IMR-90 (cell line): ENCODE measurements around the gene KRTAP12-1. TPM values are rescaled to one million over a fixed set of nuclear protein-coding genes. Genes with fewer than 3 reads are reported as not detected.

Experiments
- ATAC-seq: fragments of 200-7000 bp; cut with Tn5 transposase; 2 replicates; pipeline ENCODE4 v1.9.1; 2020; ENCODE audit warnings: low read depth, mild to moderate bottlenecking, moderate library complexity
- BruUV-seq: library from RNA; stranded (reverse); fragments of 400-500 nt; replicated peaks from 2 replicates; lab custom pipeline; 2021; lab: Mats Ljungman, UMichigan
- CTCF ChIA-PET: fragments of 300-600 bp; formaldehyde crosslinking; extraction: SDS; loops from one replicate; lab custom pipeline; 2021; ENCODE audit warnings: antibody characterized with exemption; lab: Yijun Ruan, JAX
- POLR2A ChIA-PET: fragments of 300-600 bp; sonication (Branson Sonifier 250); formaldehyde crosslinking; loops from one replicate; lab custom pipeline; 2022; ENCODE audit warnings: antibody characterized with exemption; ENCODE audit not compliant: unreplicated experiment; lab: Charles Lee
- DNase-seq: peaks from one replicate; pipeline ENCODE4 v3.0.0; 2013
- H2AFZ ChIP-seq: replicated peaks from 2 replicates; pipeline ENCODE3; 2013; ENCODE audit warnings: low read length, mild to moderate bottlenecking; ENCODE audit not compliant: poor library complexity
- H2AK5ac ChIP-seq: 2 replicates; pipeline ENCODE4 v1.6.1; 2013; ENCODE audit warnings: low read depth, low read length, inconsistent platforms
- H2AK9ac ChIP-seq: replicated peaks from 2 replicates; pipeline ENCODE3; 2013; ENCODE audit warnings: mild to moderate bottlenecking, low read depth, low read length, moderate library complexity; ENCODE audit not compliant: poor library complexity
- H2BK120ac ChIP-seq: 2 replicates; pipeline ENCODE4 v1.6.1; 2013; ENCODE audit warnings: low read depth, low read length, inconsistent platforms
- H2BK15ac ChIP-seq: 3 replicates; pipeline ENCODE4 v1.6.1; 2013; ENCODE audit warnings: low read depth, low read length, inconsistent platforms
- H2BK20ac ChIP-seq: 2 replicates; pipeline ENCODE4 v1.6.1; 2013; ENCODE audit warnings: low read depth, mild to moderate bottlenecking, inconsistent platforms, low read length, moderate library complexity
- H2BK5ac ChIP-seq: 2 replicates; pipeline ENCODE4 v1.6.1; 2013; ENCODE audit warnings: mild to moderate bottlenecking, low read depth, low read length, inconsistent platforms; ENCODE audit not compliant: poor library complexity, severe bottlenecking
- H3K14ac ChIP-seq: replicated peaks from 2 replicates; pipeline ENCODE4 v1.6.1; 2013; ENCODE audit warnings: low read depth, low read length, inconsistent platforms
- H3K18ac ChIP-seq: 2 replicates; pipeline ENCODE4 v1.6.1; 2013; ENCODE audit warnings: low read depth, low read length, control low read depth
- H3K23ac ChIP-seq: 2 replicates; pipeline ENCODE4 v1.6.1; 2013; ENCODE audit warnings: low read depth, low read length, inconsistent platforms
- H3K27ac ChIP-seq: 2 replicates; pipeline ENCODE4 v1.5.1; 2013; ENCODE audit warnings: mild to moderate bottlenecking, control low read depth, low read length; ENCODE audit not compliant: insufficient read depth
- H3K27me3 ChIP-seq: 2 replicates; pipeline ENCODE4 v1.6.1; 2013; ENCODE audit warnings: low read length; ENCODE audit not compliant: control insufficient read depth, insufficient read depth
- H3K36me3 ChIP-seq: 2 replicates; pipeline ENCODE4 v1.6.1; 2013; ENCODE audit warnings: low read length, mixed read lengths; ENCODE audit not compliant: control insufficient read depth, insufficient read depth
- H3K4ac ChIP-seq: 2 replicates; pipeline ENCODE4 v1.6.1; 2013; ENCODE audit warnings: low read depth, low read length, inconsistent platforms
- H3K4me1 ChIP-seq: 2 replicates; pipeline ENCODE4 v1.6.1; 2013; ENCODE audit warnings: low read length, mixed read lengths; ENCODE audit not compliant: control insufficient read depth, insufficient read depth
- H3K4me2 ChIP-seq: 2 replicates; pipeline ENCODE4 v1.6.1; 2013; ENCODE audit warnings: low read depth, mild to moderate bottlenecking, control low read depth, low read length, moderate library complexity
- H3K4me3 ChIP-seq: 2 replicates; pipeline ENCODE4 v1.5.1; 2013; ENCODE audit warnings: low read depth, mild to moderate bottlenecking, control low read depth, low read length, moderate library complexity; ENCODE audit not compliant: insufficient read depth
- H3K56ac ChIP-seq: 2 replicates; pipeline ENCODE4 v1.6.1; 2013; ENCODE audit warnings: low read length, inconsistent platforms; ENCODE audit not compliant: insufficient read depth; ENCODE audit errors: extremely low read depth
- H3K79me1 ChIP-seq, 2 experiments: 2 replicates each; pipeline ENCODE4 v1.6.1; 2013; ENCODE audit warnings: low read length in 2 of 2, inconsistent platforms in 1 of 2, low read depth in 1 of 2
- H3K9ac ChIP-seq: 2 replicates; pipeline ENCODE4 v1.6.1; 2013; ENCODE audit warnings: low read depth, low read length, control low read depth
- H3K9me1 ChIP-seq: 2 replicates; pipeline ENCODE4 v1.6.1; 2013; ENCODE audit warnings: low read length, inconsistent platforms; ENCODE audit not compliant: insufficient read depth
- H3K9me3 ChIP-seq: 2 replicates; pipeline ENCODE4 v1.6.1; 2013; ENCODE audit warnings: low read length; ENCODE audit not compliant: control insufficient read depth, insufficient read depth
- H4K20me1 ChIP-seq: 2 replicates; pipeline ENCODE4 v1.6.1; 2013; ENCODE audit warnings: low read length, inconsistent platforms; ENCODE audit not compliant: insufficient read depth
- H4K5ac ChIP-seq: 2 replicates; pipeline ENCODE4 v1.6.1; 2013; ENCODE audit warnings: mild to moderate bottlenecking, low read depth, low read length, control low read depth
- H4K8ac ChIP-seq, 2 experiments: 2 replicates each; pipeline ENCODE4 v1.6.1; 2013; ENCODE audit warnings: low read depth in 2 of 2, low read length in 2 of 2, control low read depth in 1 of 2, inconsistent platforms in 1 of 2
- H4K91ac ChIP-seq: 2 replicates; pipeline ENCODE4 v1.6.1; 2013; ENCODE audit warnings: low read depth, low read length, inconsistent platforms; ENCODE audit not compliant: insufficient read depth
- BHLHE40 ChIP-seq: fragments of 150-350 bp; IDR thresholded peaks from 2 replicates; pipeline ENCODE4 v1.6.1; 2016; ENCODE audit warnings: mild to moderate bottlenecking, low read depth, low read length
- CEBPB ChIP-seq: IDR thresholded peaks from 2 replicates; pipeline ENCODE4 v1.6.1; 2012; ENCODE audit warnings: low read depth, low read length, improper control_type of control experiment
- CHD1 ChIP-seq: IDR thresholded peaks from 2 replicates; pipeline ENCODE4 v1.6.1; 2012; ENCODE audit warnings: low read depth, low read length, improper control_type of control experiment
- FOS ChIP-seq: fragments of 150-350 bp; IDR thresholded peaks from 2 replicates; pipeline ENCODE4 v1.6.1; 2016; ENCODE audit warnings: low read depth, low read length
- MAFK ChIP-seq: IDR thresholded peaks from 2 replicates; pipeline ENCODE4 v1.6.1; 2012; ENCODE audit warnings: low read depth, low read length, improper control_type of control experiment
- MAZ ChIP-seq: IDR thresholded peaks from 2 replicates; pipeline ENCODE4 v1.6.1; 2012; ENCODE audit warnings: low read depth, mild to moderate bottlenecking, low read length, improper control_type of control experiment, moderate library complexity, borderline replicate concordance
- NFE2L2 ChIP-seq: fragments of 150-350 bp; IDR thresholded peaks from 2 replicates; pipeline ENCODE4 v1.6.1; 2016; ENCODE audit warnings: low read depth, mild to moderate bottlenecking, low read length
- POLR2A ChIP-seq: IDR thresholded peaks from 2 replicates; pipeline ENCODE4 v1.6.1; 2012; ENCODE audit warnings: mild to moderate bottlenecking, low read depth, low read length
- RFX5 ChIP-seq: IDR thresholded peaks from 2 replicates; pipeline ENCODE4 v1.8.0; 2012; ENCODE audit warnings: low read depth, mild to moderate bottlenecking, low read length, moderate library complexity
- WGBS, 2 experiments: methylation state at CpG; one replicate each; pipeline versions ENCODE4 v1.1.5 to v1.1.7; 2013; ENCODE audit warnings: missing lambda C conversion rate in 2 of 2; ENCODE audit not compliant: insufficient read length in 1 of 2; ENCODE audit errors: extremely low coverage in 2 of 2; 5-methylcytosine and 5-hydroxymethylcytosine counted together
- dilution Hi-C: fragments of 300-500 bp; cut with HindIII; formaldehyde crosslinking; loops from one replicate; pipeline ENCODE4 v1.14.3; 2018; ENCODE audit warnings: low sequenced_read_pairs; ENCODE audit not compliant: unreplicated experiment
- in situ Hi-C: fragments of 300-500 bp; cut with MboI; formaldehyde crosslinking; loops from 3 replicates; pipeline ENCODE4 v1.14.3; 2019; ENCODE audit warnings: low sequenced_read_pairs, inconsistent platforms, mixed read lengths
- intact Hi-C: fragments of 100-400 bp; cut with micrococcal nuclease; formaldehyde crosslinking; loops from 2 replicates; pipeline ENCODE4 v1.10.0; 2022
- polyA plus RNA-seq, 3 experiments: library from polyadenylated mRNA; depleted of rRNA; stranded (reverse); fragments of >200 nt; gene quantifications; 2 replicates each; pipeline ENCODE4 v1.2.3, GENCODE V29; 2012; ENCODE audit warnings: low replicate concordance in 1 of 3
- total RNA-seq: library from RNA; depleted of rRNA; stranded (reverse); fragments of >200 nt; gene quantifications from 2 replicates; pipeline ENCODE4 v1.2.3, GENCODE V29; 2012
- TF ChIP-seq, protein P1 (sequence below): conservative IDR thresholded peaks from 2 replicates; pipeline ENCODE4 v1.5.1; 2012; ENCODE audit warnings: mild to moderate bottlenecking, low read depth, low read length, improper control_type of control experiment

KRTAP12-1 gene
- total and polyA plus RNA-seq, 2 of the 4 experiments (the other 2 are of a cell fraction), result not detected

- H3K9ac ChIP-seq, result no peak overlapping the region
- no peak overlapping the region for H2BK20ac ChIP-seq
- no peak overlapping the region for H3K56ac ChIP-seq
- dilution Hi-C loops, result no loop called here
- no peak overlapping the region for H2AFZ ChIP-seq
- H3K9me1 ChIP-seq, result no peaks in the 10 kb centered on the region
- intact Hi-C loops, result no loop called here
- no peak for DNase-seq
- no peak overlapping the region for H3K4me2 ChIP-seq
- H3K4me1 ChIP-seq, result no peaks in the 10 kb centered on the region
- H3K36me3 ChIP-seq, result no peaks in the 10 kb centered on the region
- H3K4me3 ChIP-seq, result no peak overlapping the region
- no peak overlapping the region for H3K27ac ChIP-seq
- no peak overlapping the region for H3K14ac ChIP-seq
- ChIA-PET CTCF (no interaction called here), POLR2A (no interaction called here)
- no peak overlapping the region for H2BK120ac ChIP-seq
- BruUV-seq, result no TSS peak
- no CpG with 5 or more reads among the region's 1 CpG for WGBS, 2 experiments
- H2BK5ac ChIP-seq, result no peak overlapping the region
- no peak overlapping the region for H3K23ac ChIP-seq
- H4K5ac ChIP-seq, result no peak overlapping the region
- H3K18ac ChIP-seq, result no peak overlapping the region
- no peak overlapping the region for H3K4ac ChIP-seq
- no peak for ATAC-seq
- no peaks in the 10 kb centered on the region for H3K79me1 ChIP-seq
- H4K8ac ChIP-seq, result no peak overlapping the region
- H2BK15ac ChIP-seq, result no peak overlapping the region
- H3K9me3 ChIP-seq, result peaks cover 3% of the 10 kb centered on the region; the same call in 1 of the 2 replicates
- no peak overlapping the region for H2AK9ac ChIP-seq
- TF ChIP-seq NFE2L2 (no peak), FOS (no peak), BHLHE40 (no peak), MAZ (no peak), CHD1 (no peak), POLR2A (no peak), MAFK (no peak), CEBPB (no peak), RFX5 (no peak)
- TF ChIP-seq, protein P1, sequence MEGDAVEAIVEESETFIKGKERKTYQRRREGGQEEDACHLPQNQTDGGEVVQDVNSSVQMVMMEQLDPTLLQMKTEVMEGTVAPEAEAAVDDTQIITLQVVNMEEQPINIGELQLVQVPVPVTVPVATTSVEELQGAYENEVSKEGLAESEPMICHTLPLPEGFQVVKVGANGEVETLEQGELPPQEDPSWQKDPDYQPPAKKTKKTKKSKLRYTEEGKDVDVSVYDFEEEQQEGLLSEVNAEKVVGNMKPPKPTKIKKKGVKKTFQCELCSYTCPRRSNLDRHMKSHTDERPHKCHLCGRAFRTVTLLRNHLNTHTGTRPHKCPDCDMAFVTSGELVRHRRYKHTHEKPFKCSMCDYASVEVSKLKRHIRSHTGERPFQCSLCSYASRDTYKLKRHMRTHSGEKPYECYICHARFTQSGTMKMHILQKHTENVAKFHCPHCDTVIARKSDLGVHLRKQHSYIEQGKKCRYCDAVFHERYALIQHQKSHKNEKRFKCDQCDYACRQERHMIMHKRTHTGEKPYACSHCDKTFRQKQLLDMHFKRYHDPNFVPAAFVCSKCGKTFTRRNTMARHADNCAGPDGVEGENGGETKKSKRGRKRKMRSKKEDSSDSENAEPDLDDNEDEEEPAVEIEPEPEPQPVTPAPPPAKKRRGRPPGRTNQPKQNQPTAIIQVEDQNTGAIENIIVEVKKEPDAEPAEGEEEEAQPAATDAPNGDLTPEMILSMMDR, result no peak
- in situ Hi-C loops, result no loop called here
- no peak overlapping the region for H2AK5ac ChIP-seq
- peaks cover 14% of the 10 kb centered on the region for H3K27me3 ChIP-seq
- no peak overlapping the region for H4K91ac ChIP-seq
- no peaks in the 10 kb centered on the region for H4K20me1 ChIP-seq
Observed at GRCh38 chr21:44671911-44672310, 10.1 kb downstream of the KRTAP12-1 start.
